Measurements from ENCODE around the gene INAFM2. TPM values are rescaled to one million over a fixed set of nuclear protein-coding genes. Genes with fewer than 3 reads are reported as not detected.

INAFM2 gene
- polyA plus RNA-seq, 2 of the 4 experiments (the other 2 are of a cell fraction), result 2.8 to 3.8 TPM

- WGBS (ENCODE audit: missing lambda C conversion rate), result 25% methylated on average over 1 of the region's 3 CpGs
- Histone ChIP-seq H3K4me3 (no peak overlapping the region), H3K9me3 (no peaks in the 10 kb centered on the region), H3K27ac (no peak overlapping the region), H3K4me2 (no peak overlapping the region), H3K4me1 (peaks cover 11% of the 10 kb centered on the region; the same call in 2 of the 3 replicates)
- POLR2A ChIA-PET, result interaction anchor here (1.4 kb wide), 1 partner anchor 47 kb away, joined by 3 read pairs; no protein-coding TSS in a partner anchor
- CTCF ChIA-PET, result interaction anchor here (0.8 to 7.2 kb wide), 8 partner anchors 10 to 130 kb away, joined by 3 to 55 read pairs (median 18); partner anchors contain the start of genes INAFM2 and PLCB2
- FAIRE-seq (no peak), DNase-seq (ENCODE audit: low read depth in 1 of 2, low spot score in 1 of 2) (no peak), ATAC-seq (no peak)
- TF ChIP-seq HDAC2 (IDR thresholded peaks at IDR 0.05) (no peak), BCL3 (IDR thresholded peaks at IDR 0.05) (no peak), GATA3 (IDR thresholded peaks at IDR 0.05; ENCODE audit: borderline replicate concordance) (no peak), HOXB13 (CRISPR knock-in tag; IDR thresholded peaks at IDR 0.05; ENCODE audit: low read depth) (no peak), PBX3 (IDR thresholded peaks at IDR 0.05) (no peak), ELK1 (IDR thresholded peaks at IDR 0.05; ENCODE audit: low read depth, low read length) (no peak), POLR2AphosphoS2 (conservative IDR thresholded peaks at IDR 0.05; ENCODE audit: low read length) (no peak), RFX5 (IDR thresholded peaks at IDR 0.05) (no peak), NPAS2 (CRISPR knock-in tag; IDR thresholded peaks at IDR 0.05; ENCODE audit: borderline replicate concordance) (no peak), RCOR1 (IDR thresholded peaks at IDR 0.05; ENCODE audit: low read depth, low read length) (no peak), HOXB5 (CRISPR knock-in tag; IDR thresholded peaks at IDR 0.05) (no peak), JUN (IDR thresholded peaks at IDR 0.05) (no peak), USF2 (IDR thresholded peaks at IDR 0.05) (no peak), BHLHE40 (IDR thresholded peaks at IDR 0.05; ENCODE audit: low read depth, low read length) (no peak)
Observed at GRCh38 chr15:40292246-40292645, 31.2 kb upstream of the INAFM2 start.

GRCh38 chr15:40293006-40293405 lies 30.5 kb upstream of the INAFM2 start:
- CTCF ChIA-PET, result interaction anchor here (0.8 to 7.2 kb wide), 8 partner anchors 10 to 129 kb away, joined by 3 to 55 read pairs (median 11); partner anchors contain the start of genes ANKRD63, INAFM2 and PLCB2
- FAIRE-seq, result no peak
- no peak overlapping the region for H3K27ac ChIP-seq

GRCh38 chr15:40293905-40294895 lies 29.3 kb upstream of the INAFM2 start:
- POLR2A ChIA-PET, result no interaction called here
- 88% methylated on average over 11 of the region's 20 CpGs for WGBS (ENCODE audit: missing lambda C conversion rate)

More at GRCh38 chr15:40293006-40293405, 30.5 kb upstream of the INAFM2 start:
- POLR2A ChIA-PET, result no interaction called here
- Histone ChIP-seq H3K4me3 (no peak overlapping the region), H3K4me2 (no peak overlapping the region), H3K9me3 (no peaks in the 10 kb centered on the region), H3K4me1 (peaks cover 7% of the 10 kb centered on the region; the same call in 2 of the 3 replicates)
- no peak for DNase-seq (ENCODE audit: low read depth in 1 of 2, low spot score in 1 of 2)
- ATAC-seq, result no peak
- TF ChIP-seq ZNF302 (CRISPR knock-in tag; IDR thresholded peaks at IDR 0.05), result no peak
- TF ChIP-seq EHMT2 (IDR thresholded peaks at IDR 0.05; ENCODE audit: low read depth), result no peak

More at GRCh38 chr15:40293905-40294895, 29.3 kb upstream of the INAFM2 start:
- no peak overlapping the region for H3K4me2 ChIP-seq
- H3K4me3 ChIP-seq, result no peak overlapping the region
- no peak overlapping the region for H3K27ac ChIP-seq
- H3K4me1 ChIP-seq, result 0 out of 3 replicates have a peak, but pooled peaks cover 2% of the 10 kb centered on the region
- H3K9me3 ChIP-seq, result no peaks in the 10 kb centered on the region
- no peak for FAIRE-seq
- TF ChIP-seq CHD2 (IDR thresholded peaks at IDR 0.05; ENCODE audit: low read length, partially characterized antibody), result no peak
- no peak for TF ChIP-seq FOSB (CRISPR knock-in tag; IDR thresholded peaks at IDR 0.05)
- DNase-seq (ENCODE audit: low read depth in 1 of 2, low spot score in 1 of 2), result no peak
- no peak for ATAC-seq
- CTCF ChIA-PET, result interaction anchor here (1.0 to 7.2 kb wide), 7 partner anchors 15 to 27 kb away, joined by 3 to 55 read pairs (median 19); partner anchors contain the start of genes INAFM2 and PLCB2
